Measurements from ENCODE around the gene INTS7.
"Not testable (repeated sequence)": the region's sequence is repeated elsewhere in the genome, so short reads cannot be mapped to it uniquely, and the experiment has no call there.

The INTS7 gene

DNA sequence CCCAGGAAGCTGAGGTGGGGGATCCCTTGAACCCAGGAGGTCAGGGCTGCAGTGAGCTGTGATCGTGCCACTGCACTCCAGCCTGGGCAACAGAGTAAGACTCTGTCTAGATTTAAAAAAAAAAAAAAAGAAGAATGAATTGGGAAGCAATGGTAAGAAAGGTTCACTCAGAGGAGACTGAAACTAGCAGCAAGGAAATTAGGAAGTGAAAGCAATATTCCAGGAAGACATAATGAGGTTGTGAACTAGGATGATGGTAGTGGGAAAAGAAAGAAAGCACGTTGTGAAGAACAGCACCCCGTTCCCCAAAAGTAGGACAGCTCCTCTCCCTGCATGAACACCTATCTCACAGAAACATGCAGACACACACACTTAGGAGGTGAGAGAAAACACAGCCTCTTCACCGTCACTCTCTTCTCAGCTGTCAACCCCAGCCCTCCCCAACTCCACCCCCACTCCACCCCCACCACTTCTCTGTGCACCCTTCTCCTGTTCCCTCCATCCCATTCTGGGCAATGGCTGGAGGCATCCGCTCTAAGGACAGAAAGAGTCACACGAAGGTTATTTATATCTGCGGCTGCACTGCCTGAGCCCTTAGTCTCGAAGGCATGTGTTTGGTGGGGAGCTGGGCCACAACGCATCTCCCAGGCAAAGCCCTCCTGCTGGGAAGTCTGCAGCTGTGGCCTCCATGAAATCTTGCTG, 103.0 kb downstream of the INTS7 start:
- DNase-seq: no peak

DNA sequence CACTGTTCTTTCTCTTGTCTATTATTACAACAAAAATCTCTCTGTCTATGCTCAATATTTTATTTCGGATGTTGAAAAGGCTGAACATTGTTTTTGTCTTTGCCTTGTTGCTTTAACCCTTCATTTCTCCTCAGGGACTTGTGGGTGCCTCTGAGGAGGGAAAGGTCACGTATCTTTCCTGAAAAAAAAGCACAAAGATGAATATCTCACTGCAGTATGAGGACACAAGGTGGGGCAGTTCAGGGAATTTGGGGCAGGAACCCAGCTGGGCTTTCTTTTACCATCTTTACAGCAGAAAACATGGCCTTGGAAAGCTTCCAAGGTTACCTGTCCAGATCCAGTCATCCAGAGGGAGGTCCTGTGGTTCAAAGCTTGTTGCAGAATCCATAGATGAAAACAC, 105.7 kb downstream of the INTS7 start:
- no peak for DNase-seq

DNA sequence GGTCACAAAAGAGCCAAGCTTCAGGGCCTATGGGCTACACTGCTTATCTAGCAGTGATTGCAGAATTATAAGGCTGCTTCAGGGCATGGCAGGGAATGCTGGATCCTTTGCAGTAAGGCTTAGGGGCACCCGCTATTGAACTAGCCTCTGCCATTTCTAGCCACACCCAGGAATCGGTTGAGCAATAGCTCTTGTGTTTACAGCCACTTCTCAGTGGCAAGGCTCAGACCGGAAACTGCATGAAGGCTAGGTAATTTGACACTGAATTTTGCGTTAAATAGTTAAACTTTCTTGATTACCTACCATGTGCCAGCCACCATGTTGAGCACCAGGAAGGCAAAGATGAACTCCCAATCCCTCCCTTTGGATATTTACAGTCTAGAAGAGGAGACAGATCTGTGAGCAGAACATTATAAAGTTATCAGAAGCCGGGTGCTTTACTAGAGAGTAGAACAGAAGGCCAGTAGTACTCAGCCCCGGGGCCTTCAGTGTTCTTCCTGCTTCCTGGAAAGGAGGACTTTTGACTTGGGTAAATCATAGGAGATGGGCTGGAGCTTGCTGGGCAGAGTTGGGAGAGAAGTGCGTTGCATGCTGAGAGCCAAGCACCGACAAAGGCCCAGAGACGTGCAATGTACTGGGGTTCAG, 106.2 kb downstream of the INTS7 start:
- DNase-seq: no peak

DNA sequence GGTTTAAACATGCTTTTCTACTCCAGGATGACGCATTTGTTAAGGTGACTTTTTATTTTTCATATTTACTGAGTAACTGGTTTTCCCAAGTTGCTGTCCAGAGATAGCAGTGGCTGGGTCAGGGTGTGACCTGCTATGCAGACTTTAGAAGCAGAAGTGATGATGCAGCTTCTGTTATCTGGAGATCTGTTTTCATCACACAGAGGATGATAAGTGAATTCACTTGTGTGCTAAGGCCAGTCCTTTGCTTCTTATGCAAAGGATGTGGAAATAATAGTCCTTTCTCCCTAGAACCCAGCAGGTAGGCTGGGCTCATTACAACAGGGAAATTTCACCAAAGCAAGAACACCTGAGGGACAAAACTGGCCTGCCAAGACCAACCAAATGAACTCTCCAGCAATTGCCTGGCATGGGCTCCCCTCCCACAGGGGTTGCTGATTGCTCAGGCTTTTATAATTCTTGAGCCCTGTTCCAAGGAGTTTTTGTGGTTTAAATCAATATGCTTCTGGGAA, 107.0 kb downstream of the INTS7 start:
- no peak for DNase-seq

DNA sequence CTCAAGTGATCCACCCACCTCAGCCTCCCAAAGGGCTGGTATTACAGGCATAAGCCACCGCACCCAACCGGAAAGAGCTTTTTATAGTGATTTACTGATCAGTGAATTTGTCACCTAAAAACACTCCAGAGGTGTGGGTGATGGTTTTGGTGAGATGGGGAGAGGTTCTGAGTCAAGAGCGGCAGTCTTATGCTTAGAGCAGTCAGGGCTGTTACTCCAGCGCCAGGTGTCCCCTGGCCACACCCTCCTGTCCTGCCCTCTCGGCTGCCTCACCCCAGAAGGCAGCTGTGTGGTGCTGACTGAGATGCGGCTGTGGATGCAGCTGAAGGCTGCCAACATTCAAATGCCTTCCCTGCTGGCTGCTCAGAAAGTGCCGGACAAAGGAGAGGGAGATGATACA, 110.3 kb downstream of the INTS7 start:
- DNase-seq: no peak

DNA sequence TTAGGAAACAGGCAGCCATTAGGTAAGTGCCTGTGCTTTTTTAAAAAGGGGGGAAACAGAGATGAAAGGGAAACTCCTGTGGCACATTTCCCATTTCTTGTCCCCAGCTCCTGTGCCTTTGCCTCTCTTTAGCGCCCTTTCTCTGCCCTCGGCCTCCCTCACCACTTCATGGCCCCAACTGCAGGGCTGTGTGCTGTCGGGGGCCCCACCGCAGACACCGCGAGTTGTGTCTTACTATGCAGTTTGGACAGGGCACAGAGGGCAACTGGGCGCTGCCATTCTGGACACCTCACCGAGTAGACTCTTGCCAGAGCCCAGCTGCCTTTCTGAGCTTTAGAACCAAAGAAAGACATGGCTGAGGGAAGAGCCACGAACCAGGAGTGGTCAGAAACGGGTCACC, 111.1 kb downstream of the INTS7 start:
- DNase-seq: no peak

DNA sequence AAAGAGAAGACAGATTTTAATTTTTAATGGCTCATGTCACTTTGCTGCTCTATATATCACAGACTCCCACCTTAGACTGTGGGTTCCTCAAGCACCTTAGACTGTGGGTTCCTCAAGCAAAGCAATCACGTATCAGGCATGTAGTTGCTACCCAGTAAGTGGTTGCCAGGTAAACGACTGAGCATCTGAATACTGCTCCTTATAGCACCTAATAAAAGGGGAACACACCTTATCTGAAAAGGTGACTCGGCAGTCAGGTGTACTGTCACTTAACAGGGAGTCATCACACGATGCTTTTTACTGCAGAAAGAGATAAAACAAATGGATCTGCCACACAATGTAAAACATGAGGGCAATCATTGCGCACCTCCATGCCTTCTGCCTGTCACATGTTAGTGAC, 112.3 kb downstream of the INTS7 start:
- DNase-seq: no peak

DNA sequence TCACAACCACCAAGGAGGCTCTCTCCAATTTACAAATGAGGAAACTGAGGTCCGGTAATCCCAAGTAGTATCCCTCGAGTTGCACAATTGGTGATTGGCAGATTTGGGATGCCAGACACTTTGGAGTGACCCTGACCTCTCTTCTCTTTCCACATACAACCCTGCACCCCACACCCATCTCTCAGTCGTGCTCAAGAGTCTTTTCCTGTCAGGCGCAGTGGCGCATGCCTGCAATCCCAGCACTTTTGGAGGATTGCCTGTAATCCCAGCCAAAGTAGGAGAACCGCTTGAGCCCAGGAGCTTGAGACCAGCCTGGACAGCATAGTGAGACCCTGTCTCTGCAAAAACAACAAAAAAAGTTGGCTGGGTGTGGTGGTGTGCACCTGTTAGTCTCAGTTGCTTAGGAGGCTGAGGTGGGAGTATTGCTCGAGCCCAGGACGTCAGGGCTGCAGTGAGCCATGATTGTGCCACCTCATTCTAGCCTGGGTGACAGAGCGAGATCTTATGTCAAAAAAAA, 113.7 kb downstream of the INTS7 start:
- no peak for DNase-seq

DNA sequence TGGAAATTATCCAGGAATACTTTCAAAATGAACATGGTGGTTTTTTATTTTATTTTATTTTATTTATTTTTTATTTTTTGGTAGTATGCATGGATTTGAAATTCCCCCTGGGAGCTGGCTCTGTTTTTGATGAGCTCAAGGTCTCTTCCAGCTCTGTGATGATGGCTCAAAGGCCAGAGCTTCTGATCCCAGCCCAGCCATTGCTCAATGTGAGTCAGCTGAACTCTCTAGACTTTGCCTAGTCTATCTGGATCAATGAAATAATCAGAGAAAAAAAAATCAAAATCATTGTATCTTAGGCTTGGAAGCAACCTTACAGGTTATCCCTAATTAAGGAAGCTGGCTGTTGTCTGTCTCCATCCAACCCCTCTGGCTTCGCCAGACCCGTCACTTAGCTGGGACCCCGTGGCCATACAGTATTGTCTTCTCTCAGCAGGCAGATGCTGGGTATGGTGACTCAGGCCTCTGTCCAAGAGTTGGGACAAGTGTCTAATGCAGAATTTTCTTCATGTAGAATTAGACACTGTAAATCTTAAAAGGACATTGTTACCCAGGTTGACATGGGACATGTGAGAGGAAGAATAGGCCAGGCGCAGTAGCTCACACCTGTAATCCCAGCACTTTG, 114.6 kb downstream of the INTS7 start:
- DNase-seq: no peak

DNA sequence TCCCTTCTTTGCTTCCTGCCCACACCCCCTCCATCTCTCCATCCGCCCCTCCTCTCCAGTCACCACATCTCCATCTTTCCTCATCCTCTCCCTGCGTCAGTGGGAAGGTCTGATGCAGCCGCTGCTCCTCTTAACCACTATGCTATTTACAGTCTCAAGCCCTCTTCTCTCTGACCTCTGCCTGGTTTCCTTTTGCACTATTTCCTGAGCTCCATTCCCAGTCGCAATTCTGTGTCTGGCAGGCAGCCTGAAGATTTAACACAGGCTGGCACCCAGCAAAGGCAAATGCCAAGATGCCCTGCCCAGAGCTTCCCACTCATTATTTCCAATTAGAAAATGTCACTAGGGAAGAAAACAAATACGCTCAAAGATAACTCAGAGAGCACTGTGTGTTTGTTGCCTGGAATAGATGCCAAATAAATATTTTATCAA, 115.2 kb downstream of the INTS7 start:
- peak in 1 of 14 donors; percentile 7 for DNase-seq

DNA sequence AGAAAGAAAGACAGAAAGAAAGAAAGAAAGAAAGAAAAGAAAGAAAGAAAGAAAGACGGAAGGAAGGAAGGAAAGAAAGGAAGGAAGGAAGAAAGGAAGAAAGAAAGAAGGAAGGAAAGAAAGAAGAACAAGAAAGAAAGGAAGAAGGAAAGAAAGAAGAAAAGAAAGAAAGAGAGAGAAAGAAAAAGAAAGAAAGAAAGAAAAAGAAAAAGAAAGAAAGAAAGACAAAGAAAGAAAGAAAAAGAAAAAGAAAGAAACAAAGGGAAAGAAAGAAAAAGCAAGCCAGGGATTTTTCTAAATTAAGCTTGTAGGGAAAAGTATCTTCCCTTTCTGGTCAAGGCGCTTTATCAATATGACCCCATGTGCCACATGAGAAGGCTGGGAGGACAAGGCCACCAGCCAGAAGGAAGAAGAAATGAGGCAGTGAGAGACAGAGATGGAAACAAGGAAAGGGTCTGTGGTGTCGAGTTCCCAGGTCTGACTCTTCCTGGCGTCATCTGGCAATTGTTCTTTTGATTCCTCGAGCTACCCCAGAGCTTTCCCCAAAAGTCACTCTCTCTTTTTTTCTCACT, 116.4 kb downstream of the INTS7 start:
- DNase-seq: no peak

DNA sequence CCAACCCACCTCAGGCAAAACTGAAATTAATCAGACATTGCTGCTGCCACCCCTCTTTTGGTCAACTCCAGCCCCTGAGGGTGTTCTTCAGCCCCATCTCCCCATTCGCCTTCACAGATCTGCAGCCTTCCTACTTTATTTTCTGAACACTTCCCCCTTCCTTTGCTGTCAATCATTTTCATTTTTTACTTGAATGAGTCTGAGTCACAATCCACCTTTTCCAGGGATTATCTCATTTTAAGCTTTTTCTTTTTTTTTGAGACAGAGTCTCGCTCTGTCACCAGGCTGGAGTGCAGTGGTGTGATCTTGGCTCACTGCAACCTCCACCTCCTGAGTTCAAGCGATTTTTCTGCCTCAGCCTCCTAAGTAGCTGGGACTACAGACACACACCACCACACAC, 118.9 kb downstream of the INTS7 start:
- not testable (repeated sequence) for DNase-seq

DNA sequence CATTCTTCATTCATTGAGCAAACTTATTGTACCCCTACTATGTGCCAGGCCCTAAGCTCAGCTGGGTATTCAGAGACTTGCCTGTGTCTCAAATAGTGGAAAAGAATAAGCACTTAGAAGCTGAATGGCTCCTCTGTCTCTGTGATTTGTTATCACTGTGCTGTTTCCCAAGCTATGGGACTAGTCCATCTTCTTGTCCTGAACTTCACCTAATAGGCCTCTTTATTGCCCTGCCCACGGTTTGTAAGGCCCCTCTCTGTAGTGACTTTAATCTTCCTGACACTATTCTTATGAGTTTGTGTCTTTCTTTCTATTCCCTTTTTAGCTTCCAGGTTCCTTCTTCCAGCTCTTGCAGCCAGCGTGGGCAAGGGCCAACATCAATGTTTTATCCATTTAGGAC, 119.4 kb downstream of the INTS7 start:
- no peak for DNase-seq

DNA sequence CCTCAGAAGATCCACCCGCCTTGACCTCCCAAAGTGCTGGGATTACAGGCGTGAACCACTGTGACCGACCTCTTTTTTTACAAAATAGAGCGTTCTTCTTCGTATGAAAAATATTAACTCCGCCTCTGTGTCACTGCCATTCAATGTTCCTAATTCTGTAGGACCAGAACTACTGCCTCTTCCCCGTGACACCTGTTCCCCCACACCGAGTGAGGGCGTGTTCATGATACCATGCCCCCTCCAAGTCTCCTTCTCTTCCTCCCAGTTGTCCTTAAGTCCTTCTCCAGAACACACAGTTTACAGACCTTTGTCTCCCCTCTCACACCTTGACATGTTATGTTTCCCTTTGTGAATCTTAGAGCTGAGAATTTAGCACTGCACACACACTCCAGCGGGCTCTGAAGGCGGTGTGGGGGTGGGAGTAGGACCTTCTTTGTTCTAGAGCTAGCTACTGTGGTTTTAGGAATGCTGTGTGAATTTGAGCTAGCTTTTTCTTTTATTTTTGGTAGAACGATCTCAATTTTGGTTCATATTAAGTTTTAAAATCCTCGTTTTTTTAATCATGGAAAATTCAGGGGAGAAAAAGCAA, 122.4 kb downstream of the INTS7 start:
- DNase-seq: no peak

DNA sequence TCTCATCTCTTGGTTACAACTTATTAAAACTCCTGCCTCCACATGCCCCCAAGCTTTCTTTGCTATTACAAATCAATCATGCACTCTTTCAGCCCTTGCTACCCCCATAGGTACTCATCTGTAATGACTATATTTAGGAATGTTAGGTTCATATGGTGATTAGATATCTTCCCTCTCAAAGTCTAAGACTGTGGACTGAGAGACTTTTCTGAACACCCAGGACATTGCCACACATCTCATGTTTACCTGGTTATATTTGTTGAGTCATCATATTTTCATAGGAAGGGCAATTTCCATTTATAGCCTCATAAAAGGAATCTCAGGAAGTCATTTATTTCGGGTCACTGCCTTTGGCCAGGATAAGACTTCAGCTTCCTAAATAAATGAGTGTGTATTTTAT, 123.3 kb downstream of the INTS7 start:
- DNase-seq: no peak

DNA sequence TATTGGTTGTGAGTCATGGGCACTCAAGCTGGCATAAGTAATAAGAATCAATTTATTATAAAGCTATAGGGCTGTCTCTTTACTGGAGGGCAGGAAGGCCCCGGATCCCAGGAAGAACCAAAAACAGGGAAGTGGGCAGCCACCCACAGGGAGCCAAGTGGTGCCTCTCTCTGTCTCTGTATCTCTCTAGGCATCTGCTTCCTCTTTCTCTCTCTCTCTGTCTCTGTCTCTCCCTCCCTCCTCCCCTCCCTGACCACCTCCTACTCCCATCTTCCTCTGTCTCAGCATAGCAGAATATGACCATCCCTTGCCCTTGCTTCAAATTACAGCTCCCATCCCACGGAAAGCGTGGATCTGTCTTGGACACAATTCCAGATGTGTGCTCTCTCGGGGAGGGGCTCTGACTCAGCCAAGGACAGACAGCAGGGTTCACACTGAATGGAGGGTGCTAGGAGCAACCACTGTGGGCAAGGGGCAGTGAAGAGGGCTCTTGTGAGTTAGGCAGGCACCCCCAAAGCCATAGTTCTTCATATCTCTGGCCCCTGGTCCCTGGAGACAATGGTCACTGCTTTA, 124.4 kb downstream of the INTS7 start:
- DNase-seq: no peak

DNA sequence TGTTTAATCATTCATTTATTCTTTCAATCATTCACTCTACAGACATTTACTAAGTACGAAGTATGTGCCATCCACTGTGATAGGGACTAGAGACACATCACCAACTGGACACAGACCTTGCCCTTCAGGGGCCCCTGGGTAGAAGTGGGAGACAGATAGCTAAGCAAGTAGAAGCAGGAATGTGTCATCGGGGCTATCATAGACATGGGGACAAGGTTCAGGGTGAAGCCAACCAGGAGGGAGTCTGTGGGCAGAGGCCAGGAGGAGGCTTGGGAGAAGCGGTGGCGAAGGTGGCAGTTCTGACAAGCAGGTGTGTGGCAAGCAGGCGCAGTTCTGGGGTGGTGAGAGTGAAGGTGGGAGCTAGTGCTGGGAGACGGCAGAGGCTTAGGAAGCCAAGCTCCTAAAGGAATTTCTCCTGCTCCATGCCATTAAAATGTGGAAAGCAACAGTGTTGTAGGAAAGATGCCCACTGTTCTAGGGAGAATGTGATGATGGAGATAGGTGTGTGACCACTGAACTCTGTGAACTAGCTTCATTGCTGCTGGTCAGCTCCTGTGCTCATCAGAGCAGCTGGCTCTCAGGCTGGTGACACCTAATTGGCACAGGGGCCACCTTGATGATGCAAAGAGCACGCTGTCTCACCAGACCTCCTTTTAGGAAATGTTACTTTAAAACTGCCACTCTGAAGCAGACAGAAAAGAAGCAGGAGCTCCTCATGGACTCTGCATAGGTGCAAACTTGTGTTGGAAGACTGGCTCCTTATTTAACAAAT, 125.1 kb downstream of the INTS7 start:
- no peak for DNase-seq

DNA sequence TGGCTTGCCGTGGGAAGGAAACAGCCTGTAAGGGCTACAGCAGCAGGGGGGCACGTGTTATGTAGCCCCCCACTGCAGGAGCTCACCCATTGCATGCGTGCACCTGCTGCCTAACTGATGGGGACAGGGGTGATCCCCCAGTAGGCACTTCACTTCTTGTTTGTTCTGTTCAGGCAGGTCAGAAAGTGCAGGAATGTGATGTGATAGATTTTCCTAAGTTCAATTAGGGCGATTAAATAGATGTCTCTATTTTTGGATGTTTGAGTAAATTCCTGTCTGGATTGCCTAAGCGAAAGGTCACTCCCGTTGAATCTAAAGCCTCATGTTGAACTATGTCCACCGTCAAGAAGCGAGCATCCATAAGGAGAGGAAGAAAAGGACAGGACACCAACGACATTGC, 126.0 kb downstream of the INTS7 start:
- DNase-seq: no peak

DNA sequence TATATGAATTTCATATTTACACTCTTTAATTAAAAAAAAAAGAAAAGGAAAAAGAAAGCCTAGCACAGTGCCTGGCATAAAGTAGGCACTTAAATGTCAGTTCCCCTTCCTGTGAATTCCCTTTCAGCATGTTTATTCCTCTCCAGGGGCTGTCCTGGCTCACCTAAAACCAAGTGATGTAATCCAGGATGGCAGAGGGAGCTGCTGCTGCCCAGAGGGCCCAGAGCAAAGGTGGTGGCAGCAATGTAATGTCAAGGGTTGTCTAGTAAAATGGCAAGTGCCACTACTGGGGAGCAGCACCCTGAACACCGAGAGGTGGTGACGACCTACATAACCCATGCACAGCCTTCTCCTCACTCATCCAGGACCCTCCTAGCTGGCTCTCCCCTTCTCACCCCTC, 126.4 kb downstream of the INTS7 start:
- DNase-seq: no peak

DNA sequence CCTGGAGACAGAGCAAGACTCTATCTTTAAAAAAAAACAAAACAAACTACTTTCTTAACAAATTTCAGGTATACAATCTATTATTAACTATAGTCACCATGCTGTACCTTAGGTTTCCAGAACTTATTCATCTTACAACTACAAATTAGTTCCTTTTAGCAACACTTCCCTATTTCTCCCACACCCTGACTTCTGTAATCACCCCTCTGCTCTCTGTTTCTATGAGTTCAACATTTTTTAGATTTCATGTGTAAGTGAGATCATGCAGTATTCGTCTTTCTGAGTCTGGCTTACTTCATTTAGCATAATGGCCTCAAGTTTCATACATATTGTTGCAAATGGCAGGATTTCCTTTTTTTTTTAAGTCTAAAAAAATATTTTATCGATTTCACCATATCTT, 126.9 kb downstream of the INTS7 start:
- DNase-seq: no peak

DNA sequence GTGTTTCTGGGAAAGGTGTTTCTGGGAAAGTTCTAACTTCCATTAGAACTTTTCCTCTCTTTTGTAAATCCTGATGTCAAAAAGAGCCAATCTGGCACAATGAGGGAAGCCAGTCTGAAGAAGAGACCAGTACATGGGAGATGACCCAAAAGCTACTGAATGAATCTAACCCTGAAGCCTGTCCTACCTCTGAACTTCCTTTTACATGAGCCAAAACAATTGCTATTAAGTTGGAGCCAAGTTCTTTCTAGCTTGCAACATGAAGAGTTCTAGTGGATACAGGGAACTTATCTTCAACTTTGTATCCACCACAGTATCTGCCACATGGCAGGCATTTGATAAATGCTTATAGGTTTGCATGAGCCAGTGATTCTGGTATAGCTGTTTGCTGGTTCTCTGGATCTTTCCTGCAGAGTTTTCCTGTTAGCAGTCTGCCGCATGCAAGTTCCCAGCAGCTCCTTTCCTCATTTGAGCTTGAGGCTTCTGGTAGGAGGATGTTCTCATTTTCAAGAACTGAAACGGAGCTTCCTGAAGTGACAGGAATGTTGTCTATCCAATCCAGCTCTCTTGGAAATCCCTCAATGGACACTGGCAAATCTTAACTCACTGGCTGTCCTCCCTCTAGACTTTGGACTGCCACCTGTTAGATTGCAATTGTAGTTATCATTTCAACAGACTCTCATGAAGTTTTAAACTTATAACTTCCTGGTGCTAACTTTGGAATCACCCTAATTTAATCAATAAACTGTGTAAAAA, 131.7 kb downstream of the INTS7 start:
- no peak for DNase-seq

Data from C1 segment of cervical spinal cord (tissue), 14 donors.